HepG2 (cell line): ENCODE measurements around the gene HSPB6. TPM values are rescaled to one million over a fixed set of nuclear protein-coding genes. Genes with fewer than 3 reads are reported as not detected.

ENCODE experiments used
- AFF4 ChIP-seq: sonication (generic); formaldehyde crosslinking; IDR thresholded peaks from 2 replicates; pipeline ENCODE4 v1.4.0; 2020; ENCODE audit warnings: missing genetic modification reagents
- NCOR1 ChIP-seq: fragments of 200-600 bp; sonication (generic); IDR thresholded peaks from 2 replicates; pipeline ENCODE4 v1.7.0; 2017; ENCODE audit warnings: antibody characterized with exemption, low read length, borderline replicate concordance
- RARG ChIP-seq: sonication (generic); formaldehyde crosslinking; IDR thresholded peaks from 2 replicates; pipeline ENCODE4 v1.4.0; 2020; ENCODE audit warnings: low read depth, mild to moderate bottlenecking, missing genetic modification reagents
- ZFY ChIP-seq: sonication (generic); formaldehyde crosslinking; IDR thresholded peaks from 2 replicates; pipeline ENCODE4 v1.4.0; 2020; ENCODE audit warnings: missing genetic modification reagents
- ZNF205 ChIP-seq: IDR thresholded peaks from 2 replicates; pipeline ENCODE4 v1.6.1; 2018; ENCODE audit warnings: missing biosample characterization, missing genetic modification reagents
- ZNF350 ChIP-seq: sonication (generic); formaldehyde crosslinking; IDR thresholded peaks from 2 replicates; pipeline ENCODE4 v1.4.0; 2020; ENCODE audit warnings: mild to moderate bottlenecking, low read depth, missing genetic modification reagents, borderline replicate concordance
- ZNF407 ChIP-seq: sonication (generic); formaldehyde crosslinking; IDR thresholded peaks from one replicate; pipeline ENCODE4 v1.5.1; 2020; ENCODE audit warnings: mild to moderate bottlenecking, missing genetic modification reagents; ENCODE audit errors: not compliant biosample characterization
- polyA plus RNA-seq, 8 experiments: library from polyadenylated mRNA; depleted of rRNA in 3 of 8; stranded (reverse) in 7 of 8; unstranded in 1 of 8; fragments of >200 nt; fragmentation: Illumina TruSeq in 4 of 8; extraction: Trizol in 4 of 8; gene quantifications; 2 replicates each; pipeline versions ENCODE4 v1.2.1 to v1.2.3, GENCODE V29; 2011 to 2016; ENCODE audit warnings: low read depth in 4 of 8, missing spikeins in 1 of 8, mixed read lengths in 1 of 8; ENCODE audit not compliant: insufficient read depth in 1 of 8
- total RNA-seq, 5 experiments: library from RNA; depleted of rRNA; stranded (reverse); fragments of >200 nt; fragmentation: Illumina TruSeq; extraction: Trizol; gene quantifications; 2 replicates each; pipeline ENCODE4 v1.2.3, GENCODE V29; 2016; ENCODE audit warnings: low read depth in 1 of 5
- TF ChIP-seq, protein P1 (sequence below): sonication (generic); formaldehyde crosslinking; IDR thresholded peaks from 2 replicates; pipeline ENCODE4 v1.4.0; 2020; ENCODE audit warnings: mild to moderate bottlenecking, missing genetic modification reagents

The HSPB6 gene
- total and polyA plus RNA-seq, 2 of the 13 experiments (the other 11 are each of a cell fraction or from before 2014, with no cell fraction given), result 0.18 TPM; not detected in 1

- TF ChIP-seq ZNF205 (CRISPR knock-in tag) (peak; percentile 7; the same call in 1 of the 2 replicates), ZFY (peak; percentile 88), ZNF407 (CRISPR knock-in tag) (no peak), ZNF350 (CRISPR knock-in tag) (peak; percentile 68; the same call in 1 of the 2 replicates), AFF4 (CRISPR knock-in tag) (no peak), RARG (0 out of 2 replicates have a peak, but pooled peaks have one; percentile 43), NCOR1 (no peak)
- TF ChIP-seq, protein P1, sequence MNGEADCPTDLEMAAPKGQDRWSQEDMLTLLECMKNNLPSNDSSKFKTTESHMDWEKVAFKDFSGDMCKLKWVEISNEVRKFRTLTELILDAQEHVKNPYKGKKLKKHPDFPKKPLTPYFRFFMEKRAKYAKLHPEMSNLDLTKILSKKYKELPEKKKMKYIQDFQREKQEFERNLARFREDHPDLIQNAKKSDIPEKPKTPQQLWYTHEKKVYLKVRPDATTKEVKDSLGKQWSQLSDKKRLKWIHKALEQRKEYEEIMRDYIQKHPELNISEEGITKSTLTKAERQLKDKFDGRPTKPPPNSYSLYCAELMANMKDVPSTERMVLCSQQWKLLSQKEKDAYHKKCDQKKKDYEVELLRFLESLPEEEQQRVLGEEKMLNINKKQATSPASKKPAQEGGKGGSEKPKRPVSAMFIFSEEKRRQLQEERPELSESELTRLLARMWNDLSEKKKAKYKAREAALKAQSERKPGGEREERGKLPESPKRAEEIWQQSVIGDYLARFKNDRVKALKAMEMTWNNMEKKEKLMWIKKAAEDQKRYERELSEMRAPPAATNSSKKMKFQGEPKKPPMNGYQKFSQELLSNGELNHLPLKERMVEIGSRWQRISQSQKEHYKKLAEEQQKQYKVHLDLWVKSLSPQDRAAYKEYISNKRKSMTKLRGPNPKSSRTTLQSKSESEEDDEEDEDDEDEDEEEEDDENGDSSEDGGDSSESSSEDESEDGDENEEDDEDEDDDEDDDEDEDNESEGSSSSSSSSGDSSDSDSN (CRISPR knock-in tag), result peak; percentile 88
These were observed 39.8 kb downstream of the HSPB6 start (continued) for GRCh38 chr19:35716801-35717664.
